Liver (tissue), 9 donors: ENCODE data around the gene COPZ2. TPM values are rescaled to one million over a fixed set of nuclear protein-coding genes. Genes with fewer than 3 reads are reported as not detected.

ENCODE experiments used
- DNase-seq: peaks from one replicate; pipeline ENCODE4 v3.0.0-alpha.2; 2017; ENCODE audit warnings: low spot score
- H3K27ac ChIP-seq, 2 donors: one replicate each; pipeline ENCODE4 v1.7.0; 2013; ENCODE audit warnings: inconsistent platforms in 2 of 2, low read length in 2 of 2, control low read depth in 1 of 2, low read depth in 1 of 2, mild to moderate bottlenecking in 1 of 2
- H3K27me3 ChIP-seq, 4 donors: one replicate each; pipeline versions ENCODE4 v1.6.1 to v1.7.0; 2013; ENCODE audit warnings: low read length in 3 of 4, inconsistent platforms in 1 of 4, mild to moderate bottlenecking in 1 of 4, moderate library complexity in 1 of 4; ENCODE audit not compliant: control insufficient read depth in 4 of 4, insufficient read depth in 4 of 4
- H3K36me3 ChIP-seq, 4 donors: one replicate each; pipeline versions ENCODE4 v1.6.1 to v1.7.0; 2013; ENCODE audit warnings: low read length in 3 of 4, mild to moderate bottlenecking in 3 of 4, low read depth in 1 of 4, moderate library complexity in 1 of 4; ENCODE audit not compliant: control insufficient read depth in 4 of 4, insufficient read depth in 3 of 4
- H3K4me1 ChIP-seq, 4 donors: one replicate each; pipeline versions ENCODE4 v1.6.1 to v1.7.0; 2013; ENCODE audit warnings: low read length in 3 of 4, mild to moderate bottlenecking in 3 of 4, moderate library complexity in 1 of 4; ENCODE audit not compliant: control insufficient read depth in 4 of 4, insufficient read depth in 4 of 4
- H3K4me3 ChIP-seq, 3 donors: one replicate each; pipeline versions ENCODE4 v1.6.1 to v1.7.0; 2013; ENCODE audit warnings: low read length in 3 of 3, control low read depth in 1 of 3, low read depth in 1 of 3, mild to moderate bottlenecking in 1 of 3
- H3K9ac ChIP-seq, 2 donors: one replicate each; pipeline ENCODE4 v1.7.0; 2013; ENCODE audit warnings: low read length in 2 of 2, mild to moderate bottlenecking in 2 of 2, moderate library complexity in 2 of 2, control low read depth in 1 of 2, low read depth in 1 of 2
- H3K9me3 ChIP-seq, 4 donors: one replicate each; pipeline versions ENCODE4 v1.6.1 to v1.7.0; 2013; ENCODE audit warnings: low read length in 3 of 4; ENCODE audit not compliant: control insufficient read depth in 4 of 4
- EGR1 ChIP-seq, 2 donors: IDR thresholded peaks; 2 replicates each; pipeline ENCODE4 v1.6.1; 2016 to 2018; ENCODE audit warnings: antibody characterized with exemption in 2 of 2, low read depth in 2 of 2
- GABPA ChIP-seq, 2 donors: IDR thresholded peaks in 1 of 2; conservative IDR thresholded peaks in 1 of 2; 2 replicates each; pipeline ENCODE4 v1.6.1; 2016; ENCODE audit warnings: antibody characterized with exemption in 2 of 2, mild to moderate bottlenecking in 1 of 2, moderate library complexity in 1 of 2
- HNF4A ChIP-seq, 2 donors: conservative IDR thresholded peaks; 2 replicates each; pipeline ENCODE4 v1.6.1; 2016; ENCODE audit warnings: antibody characterized with exemption in 2 of 2, mild to moderate bottlenecking in 2 of 2
- HNF4G ChIP-seq: IDR thresholded peaks from 2 replicates; pipeline ENCODE4 v1.6.1; 2016; ENCODE audit warnings: antibody characterized with exemption
- JUND ChIP-seq, 2 donors: IDR thresholded peaks; 2 replicates each; pipeline ENCODE4 v1.6.1; 2016; ENCODE audit warnings: antibody characterized with exemption in 2 of 2
- RAD21 ChIP-seq, 2 donors: IDR thresholded peaks; 2 replicates each; pipeline ENCODE4 v1.6.1; 2016; ENCODE audit warnings: antibody characterized with exemption in 2 of 2, mild to moderate bottlenecking in 2 of 2
- SP1 ChIP-seq: IDR thresholded peaks from 2 replicates; pipeline ENCODE4 v1.6.1; 2018; ENCODE audit warnings: antibody characterized with exemption, mild to moderate bottlenecking
- YY1 ChIP-seq: IDR thresholded peaks from 2 replicates; pipeline ENCODE4 v1.6.1; 2016; ENCODE audit warnings: antibody characterized with exemption, mild to moderate bottlenecking
- WGBS: extraction: QIAGEN DNeasy Blood & Tissue Kit; methylation state at CpG from one replicate; pipeline ENCODE4 v1.1.7; 2013; 5-methylcytosine and 5-hydroxymethylcytosine counted together
- polyA plus RNA-seq, 2 donors: library from polyadenylated mRNA; stranded (reverse) in 1 of 2; unstranded in 1 of 2; fragments of 200-250 nt in 1 of 2; fragments of >200 nt in 1 of 2; fragmentation: Nextera tagmentation in 1 of 2; extraction: Ambion mirVana in 1 of 2; gene quantifications; one replicate each; pipeline versions ENCODE4 v1.2.1 to v1.2.3, GENCODE V29; 2013 to 2015
- total RNA-seq, 2 donors: library from RNA; depleted of rRNA; stranded (reverse); fragments of >200 nt; gene quantifications; one replicate each; pipeline ENCODE4 v1.2.3, GENCODE V29; 2014
- TF ChIP-seq, protein P1 (sequence below): IDR thresholded peaks from 2 replicates; pipeline ENCODE4 v1.6.1; 2016; ENCODE audit warnings: antibody characterized with exemption
- TF ChIP-seq, protein P2 (sequence below): IDR thresholded peaks from 2 replicates; pipeline ENCODE4 v1.6.1; 2016; ENCODE audit warnings: antibody characterized with exemption, mild to moderate bottlenecking
- TF ChIP-seq, protein P3 (sequence below): fragments of 150-350 bp; IDR thresholded peaks from 2 replicates; pipeline ENCODE4 v1.5.1; 2017; ENCODE audit warnings: improper control_type of control experiment, low read depth, low read length; ENCODE audit not compliant: missing input control
- donor health status: healthy.
- donor health status: healthy.
- donor health status: healthy.
- donor health status: healthy.
- donor health status: healthy.

Gene COPZ2
- total and polyA plus RNA-seq, 4 donors: 2.6 to 38.1 (median 17.8) TPM

DNA sequence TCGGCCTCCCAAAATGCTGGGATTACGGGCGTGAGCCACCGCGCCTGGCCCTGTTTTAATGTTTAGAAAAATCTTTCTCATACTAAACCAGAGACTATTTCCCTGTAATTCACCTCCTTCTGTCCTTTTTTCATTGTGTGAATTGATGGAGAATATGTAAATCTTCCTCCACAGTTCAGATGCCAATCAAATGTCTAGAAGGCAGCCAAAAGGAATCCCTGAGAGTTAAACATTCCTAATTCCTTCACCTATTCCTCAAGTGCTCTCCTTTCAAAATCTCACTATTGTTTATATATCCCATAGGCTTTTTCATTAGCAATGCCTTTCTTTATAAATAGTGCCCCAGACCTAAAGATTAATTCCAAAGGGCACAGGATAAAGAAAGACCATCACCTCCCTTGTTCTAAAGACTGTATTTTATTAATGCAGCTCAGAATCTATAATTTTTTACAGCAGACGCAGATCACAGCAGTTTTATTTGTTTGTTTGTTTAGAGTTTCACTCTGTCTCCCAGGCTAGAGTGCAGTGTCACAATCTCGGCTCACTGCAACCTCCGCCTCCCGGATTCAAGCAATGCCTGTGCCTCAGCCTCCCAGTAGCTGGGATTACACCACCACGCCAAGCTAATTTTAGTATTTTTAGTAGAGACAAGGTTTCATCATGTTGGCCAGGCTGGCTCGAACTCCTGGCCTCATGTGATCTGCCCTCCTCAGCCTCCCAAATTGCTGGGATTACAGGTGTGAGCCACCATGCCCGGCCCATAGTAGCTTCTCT is 30.5 kb downstream of the COPZ2 start (continued):
- no peak for TF ChIP-seq GABPA (IDR thresholded peaks at IDR 0.05 in 1 of 2, conservative IDR thresholded peaks at IDR 0.05 in 1 of 2)
- no peak for TF ChIP-seq EGR1 (IDR thresholded peaks at IDR 0.05; ENCODE audit: low read depth in 2 of 2)

DNA sequence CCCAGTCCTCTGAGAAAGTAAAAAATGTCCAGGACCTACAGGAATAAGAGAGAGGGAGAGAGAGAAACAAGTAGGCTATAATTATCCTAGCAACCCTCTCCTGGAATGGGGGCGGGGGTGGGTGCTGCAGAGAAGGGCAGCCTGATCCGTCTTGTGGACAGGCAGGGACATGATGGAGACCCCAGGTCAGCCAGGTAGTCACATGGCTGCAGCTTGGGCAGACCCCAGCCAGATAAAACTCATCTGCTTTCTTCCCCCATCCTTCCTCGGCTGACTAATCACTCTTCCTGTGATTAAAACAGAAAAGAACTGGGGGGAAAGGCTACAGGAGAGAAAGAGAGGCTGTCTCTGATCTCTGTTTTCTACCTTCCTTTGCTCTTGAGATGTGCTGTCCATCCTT is 32.6 kb downstream of the COPZ2 start:
- Histone ChIP-seq H3K4me1 (peaks cover 0 to 2% (median 0%) of the 10 kb centered on the region in 4 donors), H3K27ac (no peak overlapping the region), H3K36me3 (no peaks in the 10 kb centered on the region), H3K9ac (no peak overlapping the region), H3K4me3 (no peak overlapping the region), H3K27me3 (no peaks in the 10 kb centered on the region), H3K9me3 (no peaks in the 10 kb centered on the region)
- WGBS: 57% methylated on average over 3 of the region's 3 CpGs
- DNase-seq: no peak
- TF ChIP-seq, protein P1, sequence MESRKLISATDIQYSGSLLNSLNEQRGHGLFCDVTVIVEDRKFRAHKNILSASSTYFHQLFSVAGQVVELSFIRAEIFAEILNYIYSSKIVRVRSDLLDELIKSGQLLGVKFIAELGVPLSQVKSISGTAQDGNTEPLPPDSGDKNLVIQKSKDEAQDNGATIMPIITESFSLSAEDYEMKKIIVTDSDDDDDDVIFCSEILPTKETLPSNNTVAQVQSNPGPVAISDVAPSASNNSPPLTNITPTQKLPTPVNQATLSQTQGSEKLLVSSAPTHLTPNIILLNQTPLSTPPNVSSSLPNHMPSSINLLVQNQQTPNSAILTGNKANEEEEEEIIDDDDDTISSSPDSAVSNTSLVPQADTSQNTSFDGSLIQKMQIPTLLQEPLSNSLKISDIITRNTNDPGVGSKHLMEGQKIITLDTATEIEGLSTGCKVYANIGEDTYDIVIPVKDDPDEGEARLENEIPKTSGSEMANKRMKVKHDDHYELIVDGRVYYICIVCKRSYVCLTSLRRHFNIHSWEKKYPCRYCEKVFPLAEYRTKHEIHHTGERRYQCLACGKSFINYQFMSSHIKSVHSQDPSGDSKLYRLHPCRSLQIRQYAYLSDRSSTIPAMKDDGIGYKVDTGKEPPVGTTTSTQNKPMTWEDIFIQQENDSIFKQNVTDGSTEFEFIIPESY: no peak
- no peak for TF ChIP-seq RAD21 (IDR thresholded peaks at IDR 0.05)
- TF ChIP-seq EGR1 (IDR thresholded peaks at IDR 0.05; ENCODE audit: low read depth in 2 of 2): no peak
- no peak for TF ChIP-seq HNF4A (conservative IDR thresholded peaks at IDR 0.05)
- no peak for TF ChIP-seq JUND (IDR thresholded peaks at IDR 0.05)
- TF ChIP-seq, protein P2, sequence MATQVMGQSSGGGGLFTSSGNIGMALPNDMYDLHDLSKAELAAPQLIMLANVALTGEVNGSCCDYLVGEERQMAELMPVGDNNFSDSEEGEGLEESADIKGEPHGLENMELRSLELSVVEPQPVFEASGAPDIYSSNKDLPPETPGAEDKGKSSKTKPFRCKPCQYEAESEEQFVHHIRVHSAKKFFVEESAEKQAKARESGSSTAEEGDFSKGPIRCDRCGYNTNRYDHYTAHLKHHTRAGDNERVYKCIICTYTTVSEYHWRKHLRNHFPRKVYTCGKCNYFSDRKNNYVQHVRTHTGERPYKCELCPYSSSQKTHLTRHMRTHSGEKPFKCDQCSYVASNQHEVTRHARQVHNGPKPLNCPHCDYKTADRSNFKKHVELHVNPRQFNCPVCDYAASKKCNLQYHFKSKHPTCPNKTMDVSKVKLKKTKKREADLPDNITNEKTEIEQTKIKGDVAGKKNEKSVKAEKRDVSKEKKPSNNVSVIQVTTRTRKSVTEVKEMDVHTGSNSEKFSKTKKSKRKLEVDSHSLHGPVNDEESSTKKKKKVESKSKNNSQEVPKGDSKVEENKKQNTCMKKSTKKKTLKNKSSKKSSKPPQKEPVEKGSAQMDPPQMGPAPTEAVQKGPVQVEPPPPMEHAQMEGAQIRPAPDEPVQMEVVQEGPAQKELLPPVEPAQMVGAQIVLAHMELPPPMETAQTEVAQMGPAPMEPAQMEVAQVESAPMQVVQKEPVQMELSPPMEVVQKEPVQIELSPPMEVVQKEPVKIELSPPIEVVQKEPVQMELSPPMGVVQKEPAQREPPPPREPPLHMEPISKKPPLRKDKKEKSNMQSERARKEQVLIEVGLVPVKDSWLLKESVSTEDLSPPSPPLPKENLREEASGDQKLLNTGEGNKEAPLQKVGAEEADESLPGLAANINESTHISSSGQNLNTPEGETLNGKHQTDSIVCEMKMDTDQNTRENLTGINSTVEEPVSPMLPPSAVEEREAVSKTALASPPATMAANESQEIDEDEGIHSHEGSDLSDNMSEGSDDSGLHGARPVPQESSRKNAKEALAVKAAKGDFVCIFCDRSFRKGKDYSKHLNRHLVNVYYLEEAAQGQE: no peak
- no peak for TF ChIP-seq HNF4G
- no peak for TF ChIP-seq SP1
- TF ChIP-seq, protein P3, sequence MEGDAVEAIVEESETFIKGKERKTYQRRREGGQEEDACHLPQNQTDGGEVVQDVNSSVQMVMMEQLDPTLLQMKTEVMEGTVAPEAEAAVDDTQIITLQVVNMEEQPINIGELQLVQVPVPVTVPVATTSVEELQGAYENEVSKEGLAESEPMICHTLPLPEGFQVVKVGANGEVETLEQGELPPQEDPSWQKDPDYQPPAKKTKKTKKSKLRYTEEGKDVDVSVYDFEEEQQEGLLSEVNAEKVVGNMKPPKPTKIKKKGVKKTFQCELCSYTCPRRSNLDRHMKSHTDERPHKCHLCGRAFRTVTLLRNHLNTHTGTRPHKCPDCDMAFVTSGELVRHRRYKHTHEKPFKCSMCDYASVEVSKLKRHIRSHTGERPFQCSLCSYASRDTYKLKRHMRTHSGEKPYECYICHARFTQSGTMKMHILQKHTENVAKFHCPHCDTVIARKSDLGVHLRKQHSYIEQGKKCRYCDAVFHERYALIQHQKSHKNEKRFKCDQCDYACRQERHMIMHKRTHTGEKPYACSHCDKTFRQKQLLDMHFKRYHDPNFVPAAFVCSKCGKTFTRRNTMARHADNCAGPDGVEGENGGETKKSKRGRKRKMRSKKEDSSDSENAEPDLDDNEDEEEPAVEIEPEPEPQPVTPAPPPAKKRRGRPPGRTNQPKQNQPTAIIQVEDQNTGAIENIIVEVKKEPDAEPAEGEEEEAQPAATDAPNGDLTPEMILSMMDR: no peak
- TF ChIP-seq YY1: no peak
